ENCODE measurements around the gene WDR82. TPM values are rescaled to one million over a fixed set of nuclear protein-coding genes. Genes with fewer than 3 reads are reported as not detected.
A peak's percentile ranks its signal among the peaks of the same experiment; 100 is the strongest.

WDR82 gene
- total RNA-seq, 1 donor from 2014 or later, result 71.5 TPM

- ATAC-seq (peak; percentile 58), DNase-seq (ENCODE audit: low spot score) (peak; percentile 72)
- intact Hi-C loops (cut with DNase I), result no loop called here
Observed at GRCh38 chr3:52245322-52246263, 32.9 kb downstream of the WDR82 start, which contains the start of gene PPM1M. PPM1M (plus strand) TSS chr3:52245759; CDS start chr3:52245825, 66 bp downstream.

- peak; percentile 21 for ATAC-seq
- intact Hi-C loops (cut with DNase I), result no loop called here
- peak; percentile 65 for DNase-seq (ENCODE audit: low spot score)
Observed at GRCh38 chr3:52243791-52244628, 34.4 kb downstream of the WDR82 start.

GRCh38 chr3:52242039-52242438 lies 36.4 kb downstream of the WDR82 start:
- DNase-seq (ENCODE audit: low spot score) (no peak), ATAC-seq (no peak)
- intact Hi-C loops (cut with DNase I), result no loop called here

- DNase-seq (ENCODE audit: low spot score) (no peak), ATAC-seq (no peak)
- intact Hi-C loops (cut with DNase I), result no loop called here
Observed at GRCh38 chr3:52240886-52241370, 37.5 kb downstream of the WDR82 start.

DNA sequence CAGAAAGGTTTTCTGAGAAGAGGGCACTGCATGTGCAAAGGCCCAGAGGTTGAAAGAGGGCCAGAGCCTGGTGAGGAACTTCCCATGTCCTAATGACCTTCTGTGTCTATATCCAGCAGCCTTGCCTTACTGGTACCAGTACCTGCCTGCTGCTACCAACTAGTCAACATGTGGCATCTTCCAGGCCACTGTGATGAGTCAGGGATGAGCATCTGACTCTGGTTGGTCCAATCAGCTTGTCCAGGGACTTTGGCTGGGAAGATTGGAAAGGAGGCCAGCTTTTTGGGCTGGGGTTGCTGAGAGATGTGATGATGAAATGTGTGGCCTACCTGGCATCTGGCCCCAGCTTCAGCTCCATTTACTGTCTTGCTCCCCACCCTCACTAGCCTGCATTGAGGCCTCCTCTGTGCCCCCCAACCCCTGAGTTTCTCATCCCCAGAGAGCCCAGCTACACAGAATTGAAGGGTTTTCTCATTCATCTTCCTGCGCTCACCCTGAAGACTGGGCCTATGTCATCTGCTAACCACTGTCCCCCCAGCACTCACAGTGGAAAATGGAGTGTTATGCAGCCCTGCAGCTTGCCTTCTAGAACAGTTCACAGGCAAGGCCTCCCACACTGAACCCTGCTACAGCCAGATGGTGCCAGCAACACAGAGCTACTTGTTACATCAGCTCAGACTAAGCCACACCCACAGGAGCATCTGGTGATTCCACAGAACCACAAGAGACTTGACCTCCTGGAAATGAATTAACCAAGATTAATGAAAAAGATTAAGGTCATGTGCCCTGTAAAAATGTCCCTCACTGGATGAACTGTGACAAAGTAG lies 38.2 kb downstream of the WDR82 start:
- ATAC-seq, result peak; percentile 50
- peak; percentile 70 for DNase-seq (ENCODE audit: low spot score)
- intact Hi-C loops (cut with DNase I), result no loop called here

DNA sequence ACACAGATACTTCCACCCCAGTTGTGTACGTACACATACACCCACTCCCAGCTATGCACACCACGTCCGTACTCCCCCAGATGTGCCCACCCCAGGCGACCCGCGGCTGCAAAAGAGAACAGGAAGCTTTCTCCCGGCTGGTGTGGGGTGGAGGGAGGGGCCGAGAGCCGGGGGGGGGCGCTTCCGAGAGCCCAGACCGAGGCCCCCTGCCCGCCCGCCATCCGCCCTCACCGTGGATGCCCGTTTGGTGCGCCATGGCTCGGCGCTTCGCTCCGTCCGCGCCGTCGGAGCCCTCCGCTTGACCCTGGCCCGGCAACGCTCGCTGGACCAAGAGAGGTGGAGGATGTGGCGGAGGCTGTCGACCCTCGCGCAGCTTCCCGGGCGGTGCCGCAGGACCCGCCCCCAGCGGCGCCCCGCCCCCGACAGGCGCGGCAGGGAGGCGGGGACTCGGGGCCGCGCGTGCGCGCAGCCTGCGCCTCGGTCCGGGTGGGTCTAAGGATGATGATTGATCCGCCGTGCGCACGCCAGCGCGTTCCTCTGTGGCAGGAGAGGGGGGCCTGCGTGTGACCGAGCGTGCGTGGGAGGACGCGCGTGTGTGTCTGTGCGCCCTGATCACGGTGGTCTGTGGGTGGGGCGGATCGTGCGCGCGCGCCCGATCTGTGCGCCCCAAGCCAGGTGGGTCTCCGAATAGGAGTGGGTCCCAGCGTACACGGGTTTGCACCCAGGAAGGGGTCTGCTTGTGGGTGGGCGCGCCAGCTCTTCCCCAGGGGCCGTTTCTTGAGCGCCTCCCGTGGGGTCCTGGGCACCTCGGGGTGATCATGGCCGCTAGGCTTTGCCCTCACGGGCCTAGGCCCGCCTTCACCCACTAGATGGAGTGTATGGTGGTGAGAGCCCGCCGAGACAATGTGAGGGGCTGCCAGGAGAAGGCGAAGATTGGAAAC lies 39.4 kb downstream of the WDR82 start, which contains the start of gene TWF2:
TSS of gene TWF2 (minus strand) at position 398 of the 941 bp plus-strand sequence. CDS start at position 256, 142 bp downstream.
- DNase-seq (ENCODE audit: low spot score) (peak; percentile 89), ATAC-seq (peak; percentile 83)
- intact Hi-C loops (cut with DNase I), result no loop called here

DNA sequence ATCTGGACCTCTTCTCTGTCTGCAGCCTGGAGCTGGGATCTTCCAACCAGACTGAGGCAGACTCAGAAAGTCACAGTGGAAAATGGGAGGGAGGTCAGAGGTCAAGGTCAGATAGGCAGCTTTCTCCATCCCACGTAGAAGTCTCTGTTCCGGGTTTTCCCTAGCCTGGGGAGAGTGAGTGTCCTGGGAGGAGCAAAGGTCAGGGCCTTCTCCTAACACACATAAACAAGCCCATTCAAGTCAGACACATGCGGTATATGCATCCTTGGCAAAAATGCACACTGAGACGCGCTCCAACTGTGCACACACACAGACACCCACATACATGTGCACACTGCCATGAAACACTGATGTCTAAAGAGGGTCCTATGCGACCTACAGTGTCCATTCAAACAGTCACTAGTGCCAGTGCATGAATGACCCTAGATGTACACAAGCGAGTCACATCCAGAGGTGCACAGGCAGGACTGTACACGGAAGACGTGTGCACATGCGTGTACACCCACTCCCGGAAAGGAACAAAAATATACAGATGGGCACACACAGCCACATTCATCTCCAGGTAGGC lies 40.2 kb downstream of the WDR82 start:
- DNase-seq (ENCODE audit: low spot score) (no peak), ATAC-seq (peak; percentile 5)
- intact Hi-C loops (cut with DNase I), result no loop called here

DNA sequence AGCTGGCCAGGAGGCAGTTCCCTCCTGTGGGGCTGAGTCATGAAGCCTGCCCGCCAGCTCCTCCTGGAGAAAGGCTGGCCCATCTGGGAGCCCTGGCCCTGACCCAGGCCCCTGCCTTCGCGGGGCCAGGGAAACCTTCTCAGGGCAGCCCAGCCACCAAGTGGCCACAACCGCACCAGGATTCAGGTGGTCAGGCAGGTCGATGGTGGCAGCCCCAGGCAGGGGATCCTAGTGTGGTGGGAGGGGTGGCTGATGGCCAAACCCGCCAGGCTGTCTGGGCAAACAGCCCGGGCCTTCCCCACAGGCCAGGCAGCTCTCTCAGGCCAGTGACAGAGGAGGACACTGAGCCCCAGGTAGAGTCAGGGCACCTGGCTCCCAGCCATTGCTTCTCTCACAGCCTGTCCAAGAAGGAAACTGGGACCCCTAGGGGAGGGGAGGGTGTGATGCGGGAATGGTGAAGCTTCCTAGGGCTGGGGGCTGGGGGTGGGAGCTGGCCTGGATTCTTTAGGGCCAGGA lies 40.7 kb downstream of the WDR82 start:
- ATAC-seq, result peak; percentile 84
- peak; percentile 87 for DNase-seq (ENCODE audit: low spot score)
- intact Hi-C loops (cut with DNase I), result no loop called here

- DNase-seq (ENCODE audit: low spot score) (no peak), ATAC-seq (no peak)
- intact Hi-C loops (cut with DNase I), result no loop called here
Observed at GRCh38 chr3:52237006-52237656, 41.3 kb downstream of the WDR82 start.

DNA sequence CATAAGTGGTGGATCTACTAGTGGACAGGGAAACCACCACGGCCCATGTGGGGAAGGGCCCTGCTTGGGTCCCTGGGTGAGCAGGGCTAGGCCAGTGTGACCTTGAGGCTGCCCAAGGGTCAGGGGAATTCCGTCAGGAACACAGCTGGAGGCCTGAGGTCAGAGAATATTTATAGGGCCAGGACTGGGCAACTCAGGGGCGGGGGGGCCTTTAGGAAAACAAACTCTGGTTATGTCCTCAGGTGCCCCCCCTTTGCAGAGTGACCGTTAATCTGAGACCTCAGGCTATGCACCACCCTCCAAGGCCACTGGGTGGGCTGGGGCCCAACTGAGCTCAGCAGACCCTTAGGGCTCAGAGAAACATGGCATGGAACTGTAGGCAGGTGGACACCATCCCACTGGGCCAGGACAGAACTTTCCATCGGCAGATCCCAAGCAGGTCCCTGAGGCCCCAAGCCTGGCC lies 42.0 kb downstream of the WDR82 start:
- intact Hi-C loops (cut with DNase I), result no loop called here
- DNase-seq (ENCODE audit: low spot score) (no peak), ATAC-seq (no peak)

DNA sequence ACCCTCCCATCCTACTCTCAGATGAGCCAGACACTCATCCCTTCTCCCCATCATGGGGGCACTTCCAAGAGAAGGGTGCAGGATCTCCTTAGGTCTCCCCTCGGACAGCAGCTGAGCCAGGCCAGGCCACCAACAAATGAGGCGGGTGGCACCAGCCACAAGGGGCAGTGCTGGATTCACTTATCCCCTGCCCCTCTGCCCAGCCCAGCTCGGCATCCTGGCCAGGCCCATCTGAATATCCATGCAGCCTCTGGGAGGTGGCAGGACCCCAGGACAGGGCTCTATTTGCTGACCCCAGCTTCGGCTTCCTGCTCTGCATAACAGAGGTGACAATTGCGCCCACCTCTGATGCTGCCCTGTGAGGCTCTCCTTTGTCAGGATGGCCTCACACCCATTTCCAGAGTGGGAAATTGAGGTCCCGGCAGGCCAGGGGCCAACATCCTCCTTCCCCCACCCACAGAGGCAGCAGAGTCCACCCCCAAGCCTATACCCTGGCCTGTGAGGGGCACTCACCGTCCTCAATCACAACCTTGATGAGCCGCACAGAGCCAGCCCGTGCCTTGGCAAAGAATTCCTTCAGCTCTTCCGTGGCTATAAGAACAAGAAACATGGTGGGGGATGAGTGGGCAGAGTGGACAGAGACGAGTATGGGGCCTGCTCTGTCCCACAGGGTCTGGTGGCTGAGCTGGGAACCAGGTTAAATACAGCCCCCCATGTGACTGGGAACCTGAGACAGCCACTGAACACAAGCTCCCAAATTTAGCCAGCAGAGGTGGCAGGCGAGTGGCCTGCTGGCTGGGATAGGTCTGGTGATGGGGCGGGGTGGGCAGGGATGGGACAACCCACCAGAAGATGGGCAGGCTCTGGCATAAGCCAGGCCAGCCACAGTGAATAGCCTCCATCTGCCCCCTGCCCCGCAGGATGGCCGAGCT lies 43.7 kb downstream of the WDR82 start:
- DNase-seq (ENCODE audit: low spot score) (no peak), ATAC-seq (no peak)
- intact Hi-C loops (cut with DNase I), result loop anchor here (5.0 kb wide), 1 partner anchor 103 kb away; no protein-coding TSS in a partner anchor

- ATAC-seq (no peak), DNase-seq (ENCODE audit: low spot score) (no peak)
- intact Hi-C loops (cut with DNase I), result loop anchor here (5.0 kb wide), 1 partner anchor 103 kb away; no protein-coding TSS in a partner anchor
Observed at GRCh38 chr3:52233968-52234367, 44.5 kb downstream of the WDR82 start.

DNA sequence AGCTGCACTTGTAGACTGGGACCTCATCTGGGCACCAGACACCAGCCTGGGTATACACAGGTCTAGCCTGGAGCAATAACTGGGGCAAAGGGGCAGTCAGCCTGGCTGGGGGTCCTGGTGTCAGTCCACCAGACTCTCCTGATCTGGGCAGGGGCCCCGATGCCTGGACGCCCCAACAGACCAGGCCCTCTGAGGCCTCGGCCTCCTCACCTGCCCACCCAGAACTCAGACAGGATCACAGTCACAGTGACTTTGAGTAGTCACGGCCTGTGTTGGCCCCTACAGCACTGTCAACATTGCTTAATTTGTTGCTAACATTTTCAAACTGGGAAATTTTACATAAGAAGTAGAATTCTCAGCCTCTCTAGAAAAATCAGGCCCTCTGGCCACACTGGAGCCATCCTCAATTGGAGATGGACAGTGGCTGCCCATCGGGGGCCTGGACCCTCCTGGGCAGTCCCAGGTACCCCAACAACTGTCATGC lies 45.3 kb downstream of the WDR82 start:
- ATAC-seq, result no peak
- no peak for DNase-seq (ENCODE audit: low spot score)
- intact Hi-C loops (cut with DNase I), result loop anchor here (5.0 kb wide), 1 partner anchor 104 kb away; no protein-coding TSS in a partner anchor

- intact Hi-C loops (cut with DNase I), result loop anchor here (5.0 kb wide), 1 partner anchor 105 kb away; no protein-coding TSS in a partner anchor
- DNase-seq (ENCODE audit: low spot score) (no peak), ATAC-seq (no peak)
Observed at GRCh38 chr3:52232279-52233107, 46.0 kb downstream of the WDR82 start.
